Fibroblast of gingiva (primary cell): ENCODE measurements around the gene TENT5A.

ENCODE experiments used
- DNase-seq: peaks from one replicate; pipeline ENCODE4 v3.0.0-alpha.2; 2011; ENCODE audit warnings: low read depth

Gene TENT5A

DNA sequence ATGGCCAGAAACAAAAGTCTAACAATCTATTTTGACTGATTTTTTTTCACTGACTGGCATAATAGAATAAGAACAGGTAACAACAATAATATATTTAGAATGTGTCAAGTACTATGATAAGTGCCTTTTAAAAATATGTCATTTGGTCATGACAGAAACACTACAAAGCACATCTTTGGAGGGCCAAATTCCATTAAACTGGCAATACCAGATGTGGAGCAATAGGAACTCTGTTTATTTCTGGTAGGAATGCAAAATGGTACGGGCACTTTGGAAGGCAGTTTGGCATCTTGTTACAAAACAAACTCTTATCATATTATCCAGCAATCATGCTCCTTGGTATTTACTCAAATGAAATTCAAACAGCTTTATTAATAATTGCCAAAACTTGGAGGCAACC is 39.3 kb downstream of the TENT5A start:
- peak; percentile 4 for DNase-seq

DNA sequence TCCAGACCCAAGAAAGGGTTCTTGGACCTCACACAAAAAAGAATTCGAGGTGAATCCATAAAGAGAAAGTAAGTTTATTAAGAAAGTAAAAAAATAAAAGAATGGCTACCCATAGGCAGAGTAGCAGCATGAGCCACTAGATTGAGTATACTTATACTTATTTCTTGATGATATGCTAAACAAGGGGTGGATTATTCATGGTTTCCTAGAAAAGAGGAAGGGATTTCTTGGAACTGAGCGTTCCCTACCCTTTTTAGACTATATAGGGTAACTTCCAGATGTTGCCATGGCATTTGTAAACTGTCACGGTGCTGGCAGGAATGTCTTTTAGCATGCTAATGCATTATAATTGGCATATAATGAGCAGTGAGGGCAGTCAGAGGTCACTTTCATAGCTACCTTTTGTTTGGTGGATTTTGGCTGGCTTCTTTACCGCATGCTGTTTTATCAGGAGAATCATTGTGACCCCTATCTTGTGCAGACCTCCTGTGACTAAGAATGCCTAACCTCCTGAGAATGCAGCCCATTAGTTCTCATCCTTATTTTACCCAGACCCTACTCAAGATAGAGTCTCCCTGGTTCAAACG is 44.3 kb downstream of the TENT5A start:
- DNase-seq = no peak

DNA sequence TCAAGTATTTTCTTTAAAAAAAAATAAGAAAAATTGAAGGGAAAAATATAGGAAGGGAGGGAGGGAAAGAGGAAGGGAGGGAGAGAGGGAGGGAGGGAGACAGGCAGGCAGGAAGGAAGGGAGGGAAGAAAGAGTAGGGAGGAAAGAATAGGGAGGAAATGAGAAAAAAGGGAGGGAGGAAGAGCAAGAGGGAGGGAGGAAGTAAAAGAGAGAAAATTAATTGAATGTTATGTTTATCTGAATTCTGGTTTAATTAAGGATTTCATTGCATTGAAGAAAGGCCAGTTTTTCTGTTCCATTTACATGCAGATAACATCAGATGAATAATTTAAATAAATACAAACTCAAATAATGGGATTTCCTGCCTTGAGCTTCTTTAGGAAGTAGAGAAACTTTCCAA is 47.8 kb downstream of the TENT5A start:
- no peak for DNase-seq

DNA sequence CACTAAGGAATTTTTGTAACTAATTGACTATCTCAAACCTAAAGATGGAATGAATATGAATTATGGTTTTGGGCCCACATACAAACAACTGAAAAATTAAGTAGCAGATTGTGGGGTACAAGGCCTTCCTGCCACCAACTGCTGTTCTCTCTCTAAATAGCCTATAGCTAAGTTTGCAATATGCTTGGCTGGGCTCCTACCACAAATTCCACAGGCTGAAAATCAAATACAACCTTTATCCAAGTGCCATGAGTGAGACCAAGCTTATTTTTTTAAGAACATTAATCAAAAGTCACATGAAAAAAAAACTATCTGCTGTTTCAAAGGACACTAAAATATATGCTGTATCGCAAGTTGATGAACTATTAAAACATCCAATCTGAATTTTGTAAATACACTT is 52.1 kb downstream of the TENT5A start:
- no peak for DNase-seq

DNA sequence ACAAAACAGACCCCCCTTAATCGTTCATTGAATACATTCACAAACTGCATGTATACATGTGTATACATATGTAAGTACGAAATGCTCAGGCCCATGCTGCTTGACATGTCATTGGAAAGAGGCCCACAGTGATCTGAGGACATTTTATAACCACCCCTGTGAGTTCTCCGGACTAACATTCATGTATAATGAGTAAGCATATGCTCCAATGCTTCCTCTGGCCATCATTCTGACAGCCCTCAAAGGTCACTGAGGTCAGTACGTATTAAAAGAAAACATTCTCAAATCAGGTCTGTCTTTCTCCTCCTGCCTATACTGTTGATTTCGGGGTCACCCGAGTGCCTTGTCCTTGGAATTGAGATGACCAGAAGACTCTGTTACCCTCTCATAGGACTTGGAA is 54.9 kb downstream of the TENT5A start:
- no peak for DNase-seq

DNA sequence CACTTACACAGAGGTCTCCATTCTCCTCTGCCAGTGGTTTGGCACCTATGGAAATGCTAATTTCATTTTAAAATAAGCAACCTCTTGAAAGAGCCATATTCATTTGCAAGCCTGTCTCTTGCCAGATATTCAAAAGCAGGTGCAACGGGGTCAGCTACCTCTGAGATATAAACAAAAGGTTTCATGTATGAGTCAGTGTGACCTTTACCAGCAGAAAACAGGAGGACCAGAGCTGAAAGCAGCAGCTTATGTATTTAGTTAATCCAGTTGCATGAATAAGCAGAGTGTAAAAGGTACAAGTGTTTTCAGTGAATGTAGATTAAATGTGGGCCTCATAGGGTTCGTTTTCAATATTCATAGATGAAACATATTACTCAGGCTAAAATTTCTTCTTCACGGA is 56.0 kb downstream of the TENT5A start:
- no peak for DNase-seq
